Tibial nerve (tissue), 4 donors: ENCODE results near the gene TMEM183A.

Source experiments
- CTCF ChIP-seq, 5 experiments: fragments of 200-600 bp in 3 of 5; fragments of 450-650 bp in 2 of 5; sonication (generic) in 3 of 5; IDR thresholded peaks; one replicate each; pipeline ENCODE4 v1.5.1; 2016 to 2019; ENCODE audit warnings: antibody characterized with exemption in 5 of 5, mild to moderate bottlenecking in 3 of 5, moderate library complexity in 2 of 5
- EP300 ChIP-seq, 2 donors: sonication (generic); formaldehyde crosslinking; IDR thresholded peaks; one replicate each; pipeline ENCODE4 v1.6.1; 2017; ENCODE audit warnings: antibody characterized with exemption in 2 of 2, mild to moderate bottlenecking in 1 of 2
- POLR2A ChIP-seq, 2 donors: fragments of 450-650 bp; IDR thresholded peaks; one replicate each; pipeline ENCODE4 v1.6.1; 2017; ENCODE audit warnings: antibody characterized with exemption in 2 of 2, mild to moderate bottlenecking in 2 of 2, moderate library complexity in 2 of 2

GRCh38 chr1:203054642-203055041 is 47.5 kb downstream of the TMEM183A start:
- TF ChIP-seq POLR2A (IDR thresholded peaks at IDR 0.05): no peak
- no peak for TF ChIP-seq CTCF (IDR thresholded peaks at IDR 0.05)
- no peak for TF ChIP-seq EP300 (IDR thresholded peaks at IDR 0.05)
